ENCODE results near the gene BAG2.
A peak's percentile ranks its signal among the peaks of the same experiment; 100 is the strongest.

Gene BAG2

GRCh38 chr6:57141451-57142177 lies 30.5 kb upstream of the BAG2 start:
- no peak overlapping the region for H3K4me2 ChIP-seq
- no peaks in the 10 kb centered on the region for H3K27me3 ChIP-seq (ENCODE audit: insufficient read depth, low read depth)
- no peak overlapping the region for H3K4me3 ChIP-seq (IDR thresholded peaks at IDR 0.05; ENCODE audit: insufficient read depth, low read depth, low read length)
- no peak overlapping the region for H2AFZ ChIP-seq (ENCODE audit: low read depth)
- H3K36me3 ChIP-seq (ENCODE audit: insufficient read depth): no peaks in the 10 kb centered on the region
- peaks cover 13% of the 10 kb centered on the region for H3K4me1 ChIP-seq (ENCODE audit: low read depth, poor library complexity, severe bottlenecking)
- no peak overlapping the region for H3K9ac ChIP-seq
- no peak for TF ChIP-seq CTCF (conservative IDR thresholded peaks at IDR 0.05; ENCODE audit: low read depth, low read length)
- no peaks in the 10 kb centered on the region for H3K79me2 ChIP-seq (ENCODE audit: insufficient read depth, low read depth)
- H3K27ac ChIP-seq: no peak overlapping the region
- H4K20me1 ChIP-seq (ENCODE audit: insufficient read depth): no peaks in the 10 kb centered on the region

- no peak overlapping the region for H2AFZ ChIP-seq (ENCODE audit: low read depth)
- no peaks in the 10 kb centered on the region for H4K20me1 ChIP-seq (ENCODE audit: insufficient read depth)
- no peak overlapping the region for H3K27ac ChIP-seq
- no peaks in the 10 kb centered on the region for H3K79me2 ChIP-seq (ENCODE audit: insufficient read depth, low read depth)
- no peaks in the 10 kb centered on the region for H3K36me3 ChIP-seq (ENCODE audit: insufficient read depth)
- H3K4me1 ChIP-seq (ENCODE audit: low read depth, poor library complexity, severe bottlenecking): peaks cover 18% of the 10 kb centered on the region
- H3K4me3 ChIP-seq (IDR thresholded peaks at IDR 0.05; ENCODE audit: insufficient read depth, low read depth, low read length): no peak overlapping the region
- H3K4me2 ChIP-seq: no peak overlapping the region
- H3K9ac ChIP-seq: no peak overlapping the region
- no peak for TF ChIP-seq CTCF (conservative IDR thresholded peaks at IDR 0.05; ENCODE audit: low read depth, low read length)
- H3K27me3 ChIP-seq (ENCODE audit: insufficient read depth, low read depth): no peaks in the 10 kb centered on the region
These were observed 30.0 kb upstream of the BAG2 start for GRCh38 chr6:57142178-57142525.

- H3K36me3 ChIP-seq (ENCODE audit: insufficient read depth): no peaks in the 10 kb centered on the region
These were observed 28.4 kb upstream of the BAG2 start for GRCh38 chr6:57143690-57144089.

GRCh38 chr6:57147401-57147800 lies 24.7 kb upstream of the BAG2 start:
- Histone ChIP-seq H3K4me2 (peak overlapping the region; percentile 90), H3K4me3 (IDR thresholded peaks at IDR 0.05; ENCODE audit: insufficient read depth, low read depth, low read length) (no peak overlapping the region), H3K79me2 (ENCODE audit: insufficient read depth, low read depth) (no peaks in the 10 kb centered on the region), H3K27ac (peak overlapping the region; percentile 89), H2AFZ (ENCODE audit: low read depth) (no peak overlapping the region), H3K4me1 (ENCODE audit: low read depth, poor library complexity, severe bottlenecking) (peaks cover 56% of the 10 kb centered on the region), H3K36me3 (ENCODE audit: insufficient read depth) (no peaks in the 10 kb centered on the region; the same call in none of the 2 replicates), H4K20me1 (ENCODE audit: insufficient read depth) (no peaks in the 10 kb centered on the region), H3K9ac (peak overlapping the region; percentile 32; the same call in 1 of the 2 replicates), H3K27me3 (ENCODE audit: insufficient read depth, low read depth) (no peaks in the 10 kb centered on the region)
- TF ChIP-seq CTCF (conservative IDR thresholded peaks at IDR 0.05; ENCODE audit: low read depth, low read length): no peak

More at GRCh38 chr6:57143690-57144089, 28.4 kb upstream of the BAG2 start:
- Histone ChIP-seq H3K4me3 (IDR thresholded peaks at IDR 0.05; ENCODE audit: insufficient read depth, low read depth, low read length) (no peak overlapping the region), H3K9ac (no peak overlapping the region), H2AFZ (ENCODE audit: low read depth) (no peak overlapping the region), H3K4me2 (no peak overlapping the region), H3K79me2 (ENCODE audit: insufficient read depth, low read depth) (no peaks in the 10 kb centered on the region), H3K4me1 (ENCODE audit: low read depth, poor library complexity, severe bottlenecking) (peaks cover 32% of the 10 kb centered on the region), H3K27me3 (ENCODE audit: insufficient read depth, low read depth) (no peaks in the 10 kb centered on the region), H4K20me1 (ENCODE audit: insufficient read depth) (no peaks in the 10 kb centered on the region), H3K27ac (no peak overlapping the region)
- TF ChIP-seq CTCF (conservative IDR thresholded peaks at IDR 0.05; ENCODE audit: low read depth, low read length): no peak
